HL-60/S4 treated with retinoic acid at 250 ng/mL for 4 days and 3 days (cell line): ENCODE data around the gene TAX1BP3.

Experiments
- in situ Hi-C: fragments of 300-500 bp; cut with MboI; formaldehyde crosslinking; loops from 2 replicates; pipeline ENCODE4 v1.7.0; 2022; ENCODE audit warnings: low sequenced_read_pairs

The TAX1BP3 gene

GRCh38 chr17:3635474-3636153 lies 32.8 kb downstream of the TAX1BP3 start:
- in situ Hi-C loops: loop anchor here (25.0 kb wide), 1 partner anchor 598 kb away; no protein-coding TSS in a partner anchor

GRCh38 chr17:3632287-3632686 lies 36.1 kb downstream of the TAX1BP3 start:
- in situ Hi-C loops: loop anchor here (25.0 kb wide), 1 partner anchor 595 kb away; no protein-coding TSS in a partner anchor

GRCh38 chr17:3630781-3631180 lies 37.6 kb downstream of the TAX1BP3 start:
- in situ Hi-C loops: loop anchor here (25.0 kb wide), 1 partner anchor 593 kb away; no protein-coding TSS in a partner anchor

- in situ Hi-C loops: loop anchor here (25.0 kb wide), 1 partner anchor 590 kb away; no protein-coding TSS in a partner anchor
These were observed 40.6 kb downstream of the TAX1BP3 start for GRCh38 chr17:3627769-3628167.

- in situ Hi-C loops: loop anchor here (25.0 kb wide), 1 partner anchor 590 kb away; no protein-coding TSS in a partner anchor
These were observed 41.3 kb downstream of the TAX1BP3 start for GRCh38 chr17:3626831-3627768.

- in situ Hi-C loops: no loop called here
These were observed 45.3 kb downstream of the TAX1BP3 start for GRCh38 chr17:3622977-3623594.

GRCh38 chr17:3621146-3621720 lies 47.1 kb downstream of the TAX1BP3 start:
- in situ Hi-C loops: no loop called here

- in situ Hi-C loops: no loop called here
These were observed 53.1 kb downstream of the TAX1BP3 start for GRCh38 chr17:3615160-3615870.

GRCh38 chr17:3613124-3613523 lies 55.3 kb downstream of the TAX1BP3 start:
- in situ Hi-C loops: no loop called here
